Heart left ventricle (tissue), 16 donors: ENCODE data around the gene TAF9. TPM values are rescaled to one million over a fixed set of nuclear protein-coding genes. Genes with fewer than 3 reads are reported as not detected.
A peak's percentile ranks its signal among the peaks of the same experiment; 100 is the strongest.

Source experiments
- ATAC-seq, 4 donors: fragments of 200-7000 bp; cut with Tn5 transposase; one replicate each; pipeline ENCODE4 v1.9.1; 2020 to 2022; ENCODE audit warnings: moderate library complexity in 4 of 4, mild to moderate bottlenecking in 3 of 4, moderate number of reproducible peaks in 1 of 4
- DNase-seq, 5 donors: peaks; one replicate each; pipeline ENCODE4 v3.0.0-alpha.2; 2020
- H3K27ac ChIP-seq, 12 donors: fragments of 200-600 bp; sonication (generic) in 4 of 12; one replicate each; pipeline versions ENCODE4 v1.5.0 to v1.8.0; 2016 to 2022; ENCODE audit warnings: mild to moderate bottlenecking in 2 of 12
- H3K27me3 ChIP-seq, 9 donors: fragments of 200-600 bp; sonication (generic) in 2 of 9; one replicate each; pipeline versions ENCODE4 v1.5.1 to v1.8.0; 2016 to 2022; ENCODE audit warnings: mild to moderate bottlenecking in 3 of 9
- H3K36me3 ChIP-seq, 9 donors: fragments of 200-600 bp; sonication (generic) in 2 of 9; one replicate each; pipeline versions ENCODE4 v1.5.0 to v1.8.0; 2018 to 2022; ENCODE audit warnings: mild to moderate bottlenecking in 2 of 9
- H3K4me1 ChIP-seq, 12 donors: fragments of 200-600 bp; sonication (generic) in 4 of 12; one replicate each; pipeline versions ENCODE4 v1.5.0 to v1.8.0; 2016 to 2022; ENCODE audit warnings: mild to moderate bottlenecking in 3 of 12
- H3K4me3 ChIP-seq, 12 donors: fragments of 200-600 bp; sonication (generic) in 4 of 12; one replicate each; pipeline versions ENCODE4 v1.5.0 to v1.8.0; 2017 to 2022; ENCODE audit warnings: mild to moderate bottlenecking in 9 of 12, moderate library complexity in 4 of 12
- H3K9me3 ChIP-seq, 12 donors: fragments of 200-600 bp; sonication (generic) in 4 of 12; one replicate each; pipeline versions ENCODE4 v1.5.0 to v1.8.0; 2016 to 2022; ENCODE audit warnings: mild to moderate bottlenecking in 1 of 12
- CTCF ChIP-seq, 12 donors: fragments of 200-600 bp; sonication (generic) in 4 of 12; IDR thresholded peaks; one replicate each; pipeline versions ENCODE4 v1.5.0 to v1.8.0; 2018 to 2022; ENCODE audit warnings: antibody characterized with exemption in 12 of 12, mild to moderate bottlenecking in 5 of 12
- POLR2A ChIP-seq, 2 donors: fragments of 450-650 bp; IDR thresholded peaks; one replicate each; pipeline ENCODE4 v1.6.1; 2017; ENCODE audit warnings: antibody characterized with exemption in 2 of 2, mild to moderate bottlenecking in 2 of 2, moderate library complexity in 2 of 2
- WGBS, 4 donors: extraction: QIAGEN DNeasy Blood & Tissue Kit in 2 of 4; methylation state at CpG; one replicate each; pipeline versions ENCODE4 v1.1.5 to v1.1.7; 2013 to 2018; 5-methylcytosine and 5-hydroxymethylcytosine counted together
- intact Hi-C, 10 donors: fragments of 100-400 bp; cut with DNase I; formaldehyde crosslinking; loops; one replicate each; pipeline versions ENCODE4 v1.11.1 to v1.14.2; 2022
- polyA plus RNA-seq, 2 donors: library from polyadenylated mRNA; stranded (reverse); fragments of 200-250 nt; gene quantifications; one replicate each; pipeline ENCODE4 v1.2.3, GENCODE V29; 2013
- total RNA-seq, 9 donors: library from RNA; depleted of rRNA in 2 of 9; stranded (reverse); fragments of >200 nt in 2 of 9; fragmentation: NEBNext Ultra II Directional in 3 of 9; extraction: Animal tissue kit (Norgen Biotek cat#: 25700) in 3 of 9; gene quantifications; one replicate each; pipeline versions ENCODE4 v1.1.0 to v1.2.4, GENCODE V29; 2016 to 2023
- donor health status: ischemic (EF 13 %, LVEDD 7.1; RV severe dilation, severe dysfunction).
- donor health status: healthy with polysubstance abuse.
- donor health status: DM: no; HTN: yes; CAD: no.
- donor health status: DM: no; HTN: no; CAD: no.
- donor health status: ischemic (EF 25% LVEDD 6.9; RV normal size, moderate dysfunction).
- donor health status: ischemic (EF 25% LVEDD 5.7; RV mildly dilated, moderate dysfunction).
- donor health status: healthy.
- donor health status: DM: yes; HTN: yes; CAD: no.
- donor health status: ischemic (EF 35%, LVEDD 5.7; RV mildly dilated, moderate dysfunction).
- donor health status: nonischemic (EF 11% LVEDD 7.7; RV severe dilation, severe dysfunction).
- donor health status: DM: yes; HTN: yes; CAD: no.
- donor health status: PGD.
- donor health status: ischemic (EF 29% LVEDD 5.4; RV normal size, mild dysfunction).
- donor health status: nonischemic (EF 23%, LVEDD 6.1; RV moderate dilation, normal function).

Gene TAF9
- total and polyA plus RNA-seq, 11 donors, result 37.8 to 75.0 (median 49.5) TPM

GRCh38 chr5:69368458-69369339 is 621 bp downstream of the TAF9 start:
- Histone ChIP-seq H3K4me3 (peak overlapping the region; percentile 54 to 94 (median 80)), H3K27me3 (no peaks in the 10 kb centered on the region), H3K9me3 (no peaks in the 10 kb centered on the region), H3K36me3 (peaks cover 0 to 43% (median 28%) of the 10 kb centered on the region in 9 donors), H3K4me1 (peaks cover 4 to 49% (median 28%) of the 10 kb centered on the region in 12 donors), H3K27ac (peak overlapping the region; percentile 93 to 99 (median 98))
- TF ChIP-seq POLR2A (IDR thresholded peaks at IDR 0.05), result no peak
- no peak for TF ChIP-seq CTCF (IDR thresholded peaks at IDR 0.05)
- DNase-seq (no peak), ATAC-seq (peak in 3 of 4 donors; percentile 1 to 64 (median 4))
- WGBS, 4 donors, result 2 to 3% (median 2%) methylated on average over 24 to 39 of the region's 39 CpGs
- intact Hi-C loops, result loop anchor here in 6 of 10 donors (10.0 kb wide), 3 partner anchors 134 to 324 kb away; partner anchors contain the start of genes SLC30A5 (in 5 of the 6) and CDK7 (in 1 of the 6)

- ATAC-seq (no peak), DNase-seq (no peak)
- H3K9me3 ChIP-seq, result no peaks in the 10 kb centered on the region
- peak overlapping the region in 9 of 12 donors; percentile 70 to 94 (median 81) for H3K4me3 ChIP-seq
- no peaks in the 10 kb centered on the region for H3K27me3 ChIP-seq
- H3K27ac ChIP-seq, result peak overlapping the region in 3 of 12 donors; percentile 95 to 99 (median 98)
- peaks cover 4 to 49% (median 28%) of the 10 kb centered on the region in 12 donors for H3K4me1 ChIP-seq
- intact Hi-C loops, result loop anchor here in 6 of 10 donors (10.0 kb wide), 3 partner anchors 133 to 323 kb away; partner anchors contain the start of genes SLC30A5 (in 5 of the 6) and CDK7 (in 1 of the 6)
- 89 to 97% (median 93%) methylated on average over 10 to 11 of the region's 11 CpGs for WGBS, 4 donors
- H3K36me3 ChIP-seq, result peaks cover 0 to 52% (median 37%) of the 10 kb centered on the region in 9 donors
- TF ChIP-seq CTCF (IDR thresholded peaks at IDR 0.05), result no peak
- TF ChIP-seq POLR2A (IDR thresholded peaks at IDR 0.05), result no peak
Measured at GRCh38 chr5:69367697-69368279, 1.5 kb downstream of the TAF9 start.

DNA sequence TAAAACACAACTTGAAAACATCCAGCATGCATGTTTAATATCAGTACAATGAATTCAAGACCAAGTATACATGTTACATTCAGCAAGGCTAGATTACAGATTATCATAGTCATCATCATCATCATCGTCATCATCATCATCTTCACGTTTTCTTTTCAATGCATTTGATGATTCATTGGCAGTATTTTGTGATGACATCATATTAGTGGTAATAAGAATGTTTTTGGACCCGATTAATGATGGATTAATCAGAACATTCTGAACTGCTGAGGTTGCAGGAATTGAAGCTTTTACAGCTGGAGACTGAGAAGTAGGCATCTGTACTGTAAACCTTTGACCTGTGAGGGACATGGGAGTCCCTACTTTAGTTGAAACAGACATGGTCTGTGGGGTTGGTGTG is 4.5 kb downstream of the TAF9 start:
- intact Hi-C loops, result loop anchor here in 6 of 10 donors (10.0 kb wide), 3 partner anchors 130 to 320 kb away; partner anchors contain the start of genes SLC30A5 (in 5 of the 6) and CDK7 (in 1 of the 6)
- TF ChIP-seq POLR2A (IDR thresholded peaks at IDR 0.05), result no peak
- no peak for TF ChIP-seq CTCF (IDR thresholded peaks at IDR 0.05)
- H3K4me3 ChIP-seq, result no peak overlapping the region
- no peaks in the 10 kb centered on the region for H3K27me3 ChIP-seq
- no peak for DNase-seq
- no peak overlapping the region for H3K27ac ChIP-seq
- H3K36me3 ChIP-seq, result peaks cover 0 to 61% (median 46%) of the 10 kb centered on the region in 9 donors
- ATAC-seq, result no peak
- H3K4me1 ChIP-seq, result peaks cover 4 to 32% (median 12%) of the 10 kb centered on the region in 12 donors
- 75 to 81% (median 77%) methylated on average over 3 of the region's 3 CpGs for WGBS, 4 donors
- H3K9me3 ChIP-seq, result no peaks in the 10 kb centered on the region
